ENCODE results near the gene PTGER1. TPM values are rescaled to one million over a fixed set of nuclear protein-coding genes. Genes with fewer than 3 reads are reported as not detected.

Gene PTGER1
- polyA plus RNA-seq, 5 donors: 4.0 to 17.8 (median 5.6) TPM

- DNase-seq: no peak
These were observed 31.4 kb downstream of the PTGER1 start for GRCh38 chr19:14443632-14444216.

- DNase-seq: no peak
These were observed 32.1 kb downstream of the PTGER1 start for GRCh38 chr19:14442891-14443631.

DNA sequence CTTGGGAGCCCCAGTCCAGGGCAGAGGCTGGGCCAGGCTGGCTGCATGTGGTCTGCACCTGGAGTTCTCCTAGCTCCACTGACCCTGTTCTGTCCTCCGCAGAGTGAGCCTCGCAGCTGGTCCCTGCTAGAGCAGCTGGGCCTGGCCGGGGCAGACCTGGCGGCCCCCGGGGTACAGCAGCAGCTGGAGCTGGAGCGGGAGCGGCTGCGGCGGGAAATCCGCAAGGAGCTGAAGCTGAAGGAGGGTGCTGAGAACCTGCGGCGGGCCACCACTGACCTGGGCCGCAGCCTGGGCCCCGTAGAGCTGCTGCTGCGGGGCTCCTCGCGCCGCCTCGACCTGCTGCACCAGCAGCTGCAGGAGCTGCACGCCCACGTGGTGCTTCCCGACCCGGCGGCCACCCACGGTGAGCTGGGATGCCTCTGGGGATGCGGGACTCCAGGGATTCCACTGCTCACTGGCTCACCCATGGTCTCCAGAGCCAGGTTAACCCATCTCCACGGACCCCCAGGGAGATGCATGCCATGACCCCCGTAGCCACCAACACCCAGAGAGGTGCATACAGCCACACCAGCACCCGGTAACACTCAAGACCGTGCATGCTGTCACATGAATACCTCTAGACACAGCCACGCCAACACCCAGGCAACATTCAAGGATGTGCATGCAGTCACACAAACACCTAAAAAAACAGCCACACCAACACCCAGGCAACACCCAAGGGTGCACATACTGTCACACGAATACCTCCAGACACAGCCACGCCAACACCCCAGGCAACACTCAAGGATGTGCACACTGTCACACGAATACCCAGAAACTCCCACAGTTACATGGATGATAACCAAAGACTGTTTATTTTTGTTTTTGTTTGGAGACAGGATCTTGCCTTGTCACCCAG, 33.9 kb downstream of the PTGER1 start:
- no peak for DNase-seq

DNA sequence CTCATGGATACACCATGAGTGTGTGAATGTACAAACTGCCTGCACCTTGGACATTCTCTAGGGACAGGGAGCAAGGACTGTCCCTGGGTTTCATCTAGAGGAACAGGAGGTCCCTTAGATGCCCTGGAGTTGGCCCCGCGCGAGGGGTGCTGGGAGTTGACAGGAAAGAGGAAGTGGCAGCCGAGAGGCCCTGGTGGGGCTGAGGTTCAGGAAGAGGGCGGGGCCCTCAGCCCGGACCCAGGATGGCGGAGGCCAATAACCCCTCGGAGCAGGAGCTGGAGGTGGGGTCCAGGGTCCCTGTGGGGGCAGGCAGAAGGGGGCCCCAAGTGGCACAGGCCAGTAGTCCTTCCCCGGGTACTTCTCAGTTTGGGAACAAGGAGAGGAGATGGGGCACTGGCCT, 35.1 kb downstream of the PTGER1 start:
- DNase-seq: no peak

- DNase-seq: no peak
These were observed 36.1 kb downstream of the PTGER1 start for GRCh38 chr19:14439014-14439413.

DNA sequence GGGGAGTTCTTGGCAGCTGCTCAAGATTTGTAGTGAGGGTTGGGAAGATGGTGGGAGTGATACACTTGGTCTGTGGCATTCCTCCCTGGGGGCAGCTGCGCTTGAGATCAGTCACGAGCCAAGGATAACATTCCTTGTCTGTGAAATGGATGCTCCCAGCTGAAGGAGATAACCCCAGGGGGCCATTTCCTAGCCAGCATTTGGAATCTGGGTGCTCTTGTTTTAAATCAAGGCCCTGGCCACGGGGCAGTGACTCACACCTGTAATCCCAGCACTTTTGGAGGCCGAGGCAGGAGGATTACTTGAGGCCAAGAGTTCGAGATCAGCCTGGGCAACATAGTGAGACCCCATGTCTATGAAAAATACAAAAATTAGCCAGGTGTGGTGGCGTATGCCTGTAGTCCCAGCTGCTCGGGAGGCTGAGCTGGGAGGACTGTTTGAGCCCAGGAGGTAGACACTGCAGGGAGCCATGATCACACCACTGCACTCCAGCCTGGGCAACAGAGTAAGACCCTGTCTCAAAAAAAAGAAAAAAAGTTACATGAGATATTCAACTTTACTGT, 37.5 kb downstream of the PTGER1 start:
- DNase-seq: no peak

- no peak for DNase-seq
These were observed 39.7 kb downstream of the PTGER1 start for GRCh38 chr19:14435320-14436050.

- no peak for DNase-seq
These were observed 40.4 kb downstream of the PTGER1 start for GRCh38 chr19:14434543-14435319.

- DNase-seq: no peak
These were observed 41.3 kb downstream of the PTGER1 start for GRCh38 chr19:14433554-14434501.

GRCh38 chr19:14432791-14433553, 42.2 kb downstream of the PTGER1 start, which contains the start of gene PKN1:
Gene PKN1, plus strand, starts transcription at chr19:14433306. Its CDS starts 216 bp downstream, at chr19:14433522.
- DNase-seq: peak; percentile 53 to 66

DNA sequence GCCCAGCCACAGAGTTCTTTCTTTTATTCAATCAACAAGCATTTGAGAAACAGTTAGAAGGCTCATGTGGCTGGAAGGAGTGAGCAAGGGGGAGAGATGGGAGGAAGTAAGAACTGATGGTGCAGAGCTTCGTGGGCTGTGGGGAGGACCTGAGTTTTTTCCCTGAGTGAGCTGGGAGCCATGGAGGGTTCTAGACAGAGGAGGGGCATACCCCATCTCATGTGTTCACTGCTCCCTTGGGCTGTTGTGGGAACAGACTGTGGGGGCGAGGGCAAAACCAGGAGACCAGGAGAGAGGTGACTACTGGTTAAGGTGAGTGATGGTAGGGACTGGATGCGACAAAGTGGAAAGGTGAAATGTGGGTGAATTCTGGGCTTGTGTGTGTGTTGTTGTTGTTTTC, 44.4 kb downstream of the PTGER1 start:
- DNase-seq: no peak

GRCh38 chr19:14428882-14429416, 46.2 kb downstream of the PTGER1 start:
- DNase-seq: no peak

DNA sequence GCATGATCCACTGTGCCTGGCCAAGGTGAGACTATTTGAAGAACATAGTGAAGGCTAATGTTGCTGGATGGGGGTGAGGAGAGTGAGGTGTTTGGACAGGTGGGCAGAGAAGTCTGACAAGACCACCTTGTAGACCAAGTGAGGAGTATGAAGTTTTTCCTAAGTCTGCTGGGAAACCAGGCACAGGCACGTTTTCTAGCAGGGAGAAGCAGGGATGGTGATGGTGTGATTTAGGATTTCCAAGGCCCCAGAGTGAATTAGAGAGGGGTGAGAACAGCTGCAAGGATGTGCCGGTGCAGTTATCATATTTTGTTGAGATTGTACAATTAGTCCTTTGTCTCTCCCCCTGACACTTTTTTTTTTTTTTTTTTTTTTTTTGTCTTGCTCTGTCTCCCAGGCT, 47.7 kb downstream of the PTGER1 start:
- no peak for DNase-seq

DNA sequence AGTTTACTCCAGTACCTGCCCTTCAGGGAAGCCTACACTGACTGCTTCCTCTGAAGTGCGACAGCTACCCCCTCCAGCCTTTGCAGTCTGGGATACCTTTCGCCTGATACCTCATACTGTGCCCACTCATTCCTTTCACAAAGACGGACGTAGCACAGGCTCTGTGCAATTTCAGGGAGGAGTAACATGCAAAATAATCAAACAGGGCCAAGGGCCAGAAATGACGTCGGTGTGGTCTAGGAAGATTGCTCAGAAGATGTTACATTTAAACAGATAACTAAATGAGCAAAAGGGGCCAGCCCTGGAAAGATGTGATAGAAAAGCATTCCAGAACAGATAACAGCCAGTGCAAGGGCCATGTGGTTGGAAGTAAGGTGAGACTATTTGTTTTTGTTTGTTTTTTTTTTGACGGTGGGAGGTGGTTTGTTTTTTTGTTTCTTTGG, 49.4 kb downstream of the PTGER1 start:
- DNase-seq: no peak

Measured in right lung (tissue), 5 donors.